ENCODE measurements around the gene USP6NL. TPM values are rescaled to one million over a fixed set of nuclear protein-coding genes. Genes with fewer than 3 reads are reported as not detected.

The USP6NL gene
- total RNA-seq, 1 experiment from 2014 or later, result 63.9 TPM

DNA sequence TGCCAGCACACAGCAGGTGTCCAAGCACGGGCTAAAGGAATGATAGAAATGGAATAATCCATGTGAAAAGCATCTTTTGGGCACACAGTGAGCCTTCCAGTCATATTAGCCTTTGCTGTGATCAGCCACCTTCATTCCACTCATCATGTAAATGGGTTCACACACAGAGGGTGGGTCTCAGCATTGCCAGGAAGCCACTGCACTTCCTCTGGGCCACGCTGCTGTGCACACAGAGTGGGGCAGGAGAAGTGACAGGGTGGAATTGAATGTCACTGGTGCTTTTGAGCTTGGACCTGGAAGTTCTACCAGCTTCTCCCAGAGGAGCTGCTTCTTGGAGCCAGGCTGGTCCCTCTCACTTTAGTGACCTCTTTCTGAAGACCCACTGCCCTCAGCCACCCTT lies 203.5 kb downstream of the USP6NL start:
- H3K4me3 ChIP-seq (ENCODE audit: low read length), result no peak overlapping the region
- no peaks in the 10 kb centered on the region for H3K9me3 ChIP-seq (ENCODE audit: low read length)
- no peaks in the 10 kb centered on the region for H3K9me2 ChIP-seq (replicated peaks; ENCODE audit: insufficient read depth, low read length)
- H3K27me3 ChIP-seq (ENCODE audit: low read length), result no peaks in the 10 kb centered on the region
- no peak for DNase-seq
- H4K20me1 ChIP-seq (ENCODE audit: insufficient read depth, low read depth, low read length), result no peaks in the 10 kb centered on the region
- H3K79me2 ChIP-seq (ENCODE audit: low read length), result no peaks in the 10 kb centered on the region
- H3K27ac ChIP-seq (ENCODE audit: low read length), result no peak overlapping the region
- H3K36me3 ChIP-seq (ENCODE audit: insufficient read depth, low read length), result no peaks in the 10 kb centered on the region
- H3K4me2 ChIP-seq (ENCODE audit: low read depth, low read length, poor library complexity, severe bottlenecking), result no peak overlapping the region
- H3K9ac ChIP-seq (ENCODE audit: low read length), result no peak overlapping the region
- no peak overlapping the region for H2AFZ ChIP-seq (ENCODE audit: low read length)
- H3K4me1 ChIP-seq (ENCODE audit: low read length), result no peaks in the 10 kb centered on the region

DNA sequence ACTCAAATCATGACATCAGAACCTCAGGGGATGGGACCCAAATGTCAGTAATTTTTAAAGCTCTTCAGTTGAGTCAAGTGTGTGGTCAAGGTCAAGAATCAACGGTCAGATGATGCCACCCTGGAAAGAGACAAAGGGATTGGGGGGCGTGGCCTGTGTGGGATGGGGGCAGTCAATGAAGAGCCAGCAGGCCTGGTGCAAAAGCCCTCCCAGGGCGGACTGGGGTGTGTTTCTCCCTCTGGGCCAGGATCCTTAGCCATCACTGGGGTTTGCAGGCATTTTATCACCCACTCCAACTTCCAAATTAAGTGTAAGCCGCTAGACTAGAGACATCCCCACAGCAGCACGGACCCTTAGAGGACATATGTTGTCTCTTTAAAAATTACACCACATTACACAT lies 204.7 kb downstream of the USP6NL start:
- no peaks in the 10 kb centered on the region for H3K4me1 ChIP-seq (ENCODE audit: low read length)
- no peak overlapping the region for H3K4me3 ChIP-seq (ENCODE audit: low read length)
- H2AFZ ChIP-seq (ENCODE audit: low read length), result no peak overlapping the region
- no peaks in the 10 kb centered on the region for H3K9me3 ChIP-seq (ENCODE audit: low read length)
- no peaks in the 10 kb centered on the region for H3K27me3 ChIP-seq (ENCODE audit: low read length)
- no peaks in the 10 kb centered on the region for H3K36me3 ChIP-seq (ENCODE audit: insufficient read depth, low read length)
- H3K79me2 ChIP-seq (ENCODE audit: low read length), result no peaks in the 10 kb centered on the region
- no peaks in the 10 kb centered on the region for H3K9me2 ChIP-seq (replicated peaks; ENCODE audit: insufficient read depth, low read length)
- H3K27ac ChIP-seq (ENCODE audit: low read length), result no peak overlapping the region
- H4K20me1 ChIP-seq (ENCODE audit: insufficient read depth, low read depth, low read length), result no peaks in the 10 kb centered on the region
- H3K9ac ChIP-seq (ENCODE audit: low read length), result no peak overlapping the region
- H3K4me2 ChIP-seq (ENCODE audit: low read depth, low read length, poor library complexity, severe bottlenecking), result no peak overlapping the region
- DNase-seq, result no peak

DNA sequence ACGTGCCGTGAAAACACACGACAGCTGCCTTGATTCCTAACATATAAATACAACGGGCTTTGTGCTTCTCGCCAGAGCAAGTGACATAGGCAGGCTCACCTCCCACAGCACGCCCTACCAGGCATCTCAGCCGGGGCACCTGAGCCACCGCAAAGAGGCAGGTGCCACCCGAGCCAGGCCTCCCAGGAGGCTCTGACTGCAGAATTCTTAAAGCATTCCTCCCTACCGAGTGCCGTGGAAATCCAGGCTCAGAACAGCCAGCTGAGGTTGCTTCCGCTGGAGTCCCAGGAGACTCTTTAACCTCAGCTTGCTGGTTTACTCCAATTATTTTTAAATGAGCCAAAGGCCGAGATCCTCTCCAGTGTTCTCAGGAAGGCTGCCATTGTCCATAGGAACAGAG lies 206.5 kb downstream of the USP6NL start:
- H3K4me1 ChIP-seq (ENCODE audit: low read length), result no peaks in the 10 kb centered on the region
- no peak overlapping the region for H3K9ac ChIP-seq (ENCODE audit: low read length)
- no peak overlapping the region for H3K27ac ChIP-seq (ENCODE audit: low read length)

More for the DNA sequence above, 206.5 kb downstream of the USP6NL start:
- H3K27me3 ChIP-seq (ENCODE audit: low read length), result no peaks in the 10 kb centered on the region
- H3K4me3 ChIP-seq (ENCODE audit: low read length), result no peak overlapping the region
- no peaks in the 10 kb centered on the region for H3K36me3 ChIP-seq (ENCODE audit: insufficient read depth, low read length)
- H3K79me2 ChIP-seq (ENCODE audit: low read length), result no peaks in the 10 kb centered on the region
- no peak overlapping the region for H2AFZ ChIP-seq (ENCODE audit: low read length)
- H3K9me2 ChIP-seq (replicated peaks; ENCODE audit: insufficient read depth, low read length), result no peaks in the 10 kb centered on the region
- DNase-seq, result no peak
- H3K9me3 ChIP-seq (ENCODE audit: low read length), result no peaks in the 10 kb centered on the region
- no peaks in the 10 kb centered on the region for H4K20me1 ChIP-seq (ENCODE audit: insufficient read depth, low read depth, low read length)
- H3K4me2 ChIP-seq (ENCODE audit: low read depth, low read length, poor library complexity, severe bottlenecking), result no peak overlapping the region

Other genes with a start within 250 kb of the USP6NL start
- gene ECHDC3, start 130.7 kb upstream of the USP6NL start, total RNA-seq (2014; rRNA removed; shearing (Covaris generic); ENCODE audit: low replicate concordance), result not detected in 2 replicates
- gene PROSER2, start 211.7 kb upstream of the USP6NL start, total RNA-seq (2014; rRNA removed; shearing (Covaris generic); ENCODE audit: low replicate concordance), result not detected in 2 replicates

Measured in Karpas-422 (cell line).